Cardiac muscle cell (in vitro differentiated cells and primary cell): ENCODE results near the gene NOXO1. TPM values are rescaled to one million over a fixed set of nuclear protein-coding genes. Genes with fewer than 3 reads are reported as not detected.

ENCODE experiments used
- DNase-seq, 2 donors: peaks; one replicate each; pipeline versions ENCODE4 v3.0.0 to v3.0.0-alpha.2; 2010 to 2017; ENCODE audit warnings: low read depth in 1 of 2, low spot score in 1 of 2
- H3K27ac ChIP-seq: fragments of 200-600 bp; sonication (generic); 2 replicates; pipeline ENCODE4 v1.5.1; 2016
- H3K27me3 ChIP-seq: fragments of 200-600 bp; sonication (generic); 2 replicates; pipeline ENCODE4 v1.6.0; 2016; ENCODE audit warnings: control low read depth
- H3K36me3 ChIP-seq: fragments of 200-600 bp; sonication (generic); 2 replicates; pipeline ENCODE4 v1.5.1; 2016; ENCODE audit warnings: control low read depth
- H3K4me1 ChIP-seq: fragments of 200-600 bp; sonication (generic); 2 replicates; pipeline ENCODE4 v1.8.1; 2017; ENCODE audit warnings: low read depth, mild to moderate bottlenecking, mixed run types
- H3K4me3 ChIP-seq: fragments of 200-600 bp; sonication (generic); 2 replicates; pipeline ENCODE4 v1.5.1; 2016; ENCODE audit warnings: mild to moderate bottlenecking
- H3K9me3 ChIP-seq: fragments of 200-600 bp; sonication (generic); 2 replicates; pipeline ENCODE4 v1.5.1; 2017; ENCODE audit warnings: low read depth, mild to moderate bottlenecking, control low read depth
- CTCF ChIP-seq: IDR thresholded peaks from 2 replicates; pipeline ENCODE4 v1.5.1; 2012; ENCODE audit warnings: low read depth, mild to moderate bottlenecking, low read length
- polyA plus RNA-seq: library from polyadenylated mRNA; unstranded; fragments of >200 nt; fragmentation: Nextera tagmentation; extraction: Ambion mirVana; gene quantifications from 2 replicates; pipeline ENCODE4 v1.2.1, GENCODE V29; 2016
- total RNA-seq: library from RNA; depleted of rRNA; stranded (reverse); fragments of >200 nt; gene quantifications from 2 replicates; pipeline ENCODE4 v1.2.3, GENCODE V29; 2016

Gene NOXO1
- total and polyA plus RNA-seq, 2 experiments from 2014 or later: 1.2 to 1.3 TPM

- Histone ChIP-seq H3K9me3 (no peaks in the 10 kb centered on the region), H3K27ac (no peak overlapping the region), H3K4me1 (no peaks in the 10 kb centered on the region), H3K36me3 (peaks cover 36% of the 10 kb centered on the region), H3K27me3 (no peaks in the 10 kb centered on the region), H3K4me3 (no peak overlapping the region)
- DNase-seq: no peak
- no peak for TF ChIP-seq CTCF
These were observed 16.5 kb upstream of the NOXO1 start for GRCh38 chr16:1997494-1998359.

- Histone ChIP-seq H3K4me3 (no peak overlapping the region), H3K27me3 (peaks cover 23% of the 10 kb centered on the region)
- no peak for TF ChIP-seq CTCF
These were observed 12.5 kb upstream of the NOXO1 start for GRCh38 chr16:1993731-1994131.

GRCh38 chr16:1992704-1993317 lies 11.5 kb upstream of the NOXO1 start:
- Histone ChIP-seq H3K36me3 (peaks cover 2% of the 10 kb centered on the region), H3K4me3 (no peak overlapping the region), H3K9me3 (no peaks in the 10 kb centered on the region), H3K27me3 (peaks cover 26% of the 10 kb centered on the region), H3K27ac (no peak overlapping the region), H3K4me1 (no peaks in the 10 kb centered on the region)
- no peak for DNase-seq
- TF ChIP-seq CTCF: no peak

More at GRCh38 chr16:1993731-1994131, 12.5 kb upstream of the NOXO1 start:
- H3K4me1 ChIP-seq: no peaks in the 10 kb centered on the region
- H3K36me3 ChIP-seq: peaks cover 8% of the 10 kb centered on the region
- H3K27ac ChIP-seq: no peak overlapping the region
- no peaks in the 10 kb centered on the region for H3K9me3 ChIP-seq
- DNase-seq: peak in 1 of 2 donors; percentile 11

- no peak overlapping the region for H3K27ac ChIP-seq
- H3K4me3 ChIP-seq: peak overlapping the region; percentile 1
- H3K9me3 ChIP-seq: no peaks in the 10 kb centered on the region
- no peaks in the 10 kb centered on the region for H3K36me3 ChIP-seq
- H3K4me1 ChIP-seq: no peaks in the 10 kb centered on the region
- peaks cover 26% of the 10 kb centered on the region for H3K27me3 ChIP-seq
- peak; percentile 93 to 95 for DNase-seq
- TF ChIP-seq CTCF: no peak
These were observed 10.9 kb upstream of the NOXO1 start for GRCh38 chr16:1991948-1992703.

- H3K4me3 ChIP-seq: peak overlapping the region; percentile 1
- DNase-seq: no peak
- H3K36me3 ChIP-seq: no peaks in the 10 kb centered on the region
- peaks cover 26% of the 10 kb centered on the region for H3K27me3 ChIP-seq
- no peak for TF ChIP-seq CTCF
- H3K9me3 ChIP-seq: no peaks in the 10 kb centered on the region
- no peaks in the 10 kb centered on the region for H3K4me1 ChIP-seq
- no peak overlapping the region for H3K27ac ChIP-seq
These were observed 10.3 kb upstream of the NOXO1 start for GRCh38 chr16:1991588-1991947.
